Trophoblast cell (in vitro differentiated cells and primary cell): ENCODE data around the gene PSMD2.
"Not testable (repeated sequence)": the region's sequence is repeated elsewhere in the genome, so short reads cannot be mapped to it uniquely, and the experiment has no call there.

Experiments
- DNase-seq, 2 donors: peaks; one replicate each; pipeline ENCODE4 v3.0.0-alpha.2; 2016
- H2AFZ ChIP-seq: 2 replicates; pipeline ENCODE4 v1.6.1; 2013; ENCODE audit warnings: low read length, moderate library complexity, mild to moderate bottlenecking; ENCODE audit not compliant: insufficient read depth, poor library complexity
- H2AK5ac ChIP-seq: 2 replicates; pipeline ENCODE4 v1.6.1; 2013; ENCODE audit warnings: mild to moderate bottlenecking, low read length
- H2BK120ac ChIP-seq: 2 replicates; pipeline ENCODE4 v1.6.1; 2013; ENCODE audit warnings: low read length, mild to moderate bottlenecking, moderate library complexity; ENCODE audit not compliant: insufficient read depth, poor library complexity
- H2BK12ac ChIP-seq: 2 replicates; pipeline ENCODE4 v1.6.1; 2013; ENCODE audit warnings: mild to moderate bottlenecking, low read length, moderate library complexity
- H2BK5ac ChIP-seq: 2 replicates; pipeline ENCODE4 v1.6.1; 2013; ENCODE audit warnings: low read length, low read depth, moderate library complexity, mild to moderate bottlenecking; ENCODE audit not compliant: poor library complexity
- H3K14ac ChIP-seq: 2 replicates; pipeline ENCODE4 v1.6.1; 2013; ENCODE audit warnings: mild to moderate bottlenecking, low read length
- H3K18ac ChIP-seq: 2 replicates; pipeline ENCODE4 v1.6.1; 2013; ENCODE audit warnings: mild to moderate bottlenecking, low read length
- H3K23ac ChIP-seq: 2 replicates; pipeline ENCODE4 v1.6.1; 2013; ENCODE audit warnings: low read length
- H3K27ac ChIP-seq: 2 replicates; pipeline ENCODE4 v1.5.1; 2013; ENCODE audit warnings: low read depth, mild to moderate bottlenecking, inconsistent platforms, low read length, moderate library complexity
- H3K27me3 ChIP-seq: 2 replicates; pipeline ENCODE4 v1.6.1; 2013; ENCODE audit warnings: inconsistent platforms, mild to moderate bottlenecking, low read length, moderate library complexity; ENCODE audit not compliant: insufficient read depth
- H3K36me3 ChIP-seq, 2 experiments: 1 replicate in 1 of 2; 2 replicates in 1 of 2; pipeline ENCODE4 v1.6.1; 2013; ENCODE audit warnings: low read length in 2 of 2, mild to moderate bottlenecking in 2 of 2, moderate library complexity in 1 of 2; ENCODE audit not compliant: insufficient read depth in 2 of 2, control insufficient read depth in 1 of 2
- H3K4ac ChIP-seq: 2 replicates; pipeline ENCODE4 v1.6.1; 2013; ENCODE audit warnings: low read depth, mild to moderate bottlenecking, low read length, moderate library complexity
- H3K4me1 ChIP-seq, 2 experiments: 1 replicate in 1 of 2; 2 replicates in 1 of 2; pipeline ENCODE4 v1.6.1; 2013; ENCODE audit warnings: low read length in 2 of 2, mild to moderate bottlenecking in 2 of 2, moderate library complexity in 1 of 2; ENCODE audit not compliant: insufficient read depth in 2 of 2, control insufficient read depth in 1 of 2
- H3K4me2 ChIP-seq: 2 replicates; pipeline ENCODE4 v1.6.1; 2013; ENCODE audit warnings: inconsistent platforms, mild to moderate bottlenecking, low read length, moderate library complexity
- H3K4me3 ChIP-seq: 2 replicates; pipeline ENCODE4 v1.5.1; 2013; ENCODE audit warnings: mild to moderate bottlenecking, low read depth, low read length, inconsistent platforms
- H3K79me1 ChIP-seq: one replicate; pipeline ENCODE4 v1.6.1; 2013; ENCODE audit warnings: low read length
- H3K79me2 ChIP-seq: 2 replicates; pipeline ENCODE4 v1.6.1; 2013; ENCODE audit warnings: low read length, mild to moderate bottlenecking; ENCODE audit not compliant: control insufficient read depth, insufficient read depth, poor library complexity
- H3K9ac ChIP-seq: 2 replicates; pipeline ENCODE4 v1.6.1; 2013; ENCODE audit warnings: mild to moderate bottlenecking, low read length
- H3K9me3 ChIP-seq: 2 replicates; pipeline ENCODE4 v1.6.1; 2013; ENCODE audit warnings: low read depth, mild to moderate bottlenecking, control low read depth, inconsistent platforms, low read length; ENCODE audit not compliant: insufficient read depth
- H4K12ac ChIP-seq: 2 replicates; pipeline ENCODE4 v1.6.1; 2013; ENCODE audit warnings: low read depth, mild to moderate bottlenecking, low read length, moderate library complexity
- H4K8ac ChIP-seq: 2 replicates; pipeline ENCODE4 v1.6.1; 2013; ENCODE audit warnings: low read depth, mild to moderate bottlenecking, low read length, moderate library complexity
- H4K91ac ChIP-seq: one replicate; pipeline ENCODE4 v1.6.1; 2013; ENCODE audit warnings: low read depth, mild to moderate bottlenecking, low read length, moderate library complexity
- WGBS: extraction: QIAGEN DNeasy Blood & Tissue Kit; methylation state at CpG from one replicate; pipeline ENCODE4 v1.1.7; 2013; ENCODE audit warnings: missing lambda C conversion rate; ENCODE audit not compliant: insufficient read length, insufficient coverage; ENCODE audit errors: extremely low coverage; 5-methylcytosine and 5-hydroxymethylcytosine counted together

PSMD2 gene

DNA sequence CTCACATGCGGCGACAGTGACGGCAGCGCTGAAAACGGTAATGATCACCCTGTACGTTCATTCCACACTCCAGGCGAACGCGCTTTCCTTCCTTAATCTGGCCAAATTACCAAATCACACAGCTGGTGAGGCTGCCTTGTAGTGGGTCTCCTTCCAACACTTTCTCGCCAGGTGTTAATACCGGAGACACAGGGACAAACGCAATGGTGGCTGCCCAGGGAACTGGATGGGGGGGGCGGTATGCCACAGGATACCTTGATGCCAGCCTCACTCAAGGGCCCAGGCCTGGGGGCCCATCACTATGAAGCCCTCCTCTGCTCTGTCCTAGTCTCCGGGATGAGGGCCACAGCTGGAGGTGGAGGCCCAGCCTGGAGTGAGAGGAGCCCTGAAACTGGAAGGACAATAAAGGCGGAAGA is 36.3 kb upstream of the PSMD2 start:
- no peak overlapping the region for H3K27ac ChIP-seq
- no peak overlapping the region for H3K14ac ChIP-seq
- H3K9ac ChIP-seq: no peak overlapping the region
- H3K79me1 ChIP-seq: no peaks in the 10 kb centered on the region
- peaks cover 8% of the 10 kb centered on the region for H3K9me3 ChIP-seq
- peaks cover 37% of the 10 kb centered on the region for H3K27me3 ChIP-seq
- H3K4me2 ChIP-seq: peak overlapping the region; percentile 87
- peak in 1 of 2 donors; percentile 16 for DNase-seq
- H2BK12ac ChIP-seq: no peak overlapping the region
- H2BK120ac ChIP-seq: no peak overlapping the region
- H4K91ac ChIP-seq: no peak overlapping the region
- no peaks in the 10 kb centered on the region for H3K79me2 ChIP-seq
- H3K18ac ChIP-seq: no peak overlapping the region
- no peak overlapping the region for H4K8ac ChIP-seq
- H3K4me1 ChIP-seq: peaks cover 15% of the 10 kb centered on the region in 2 experiments
- H2AK5ac ChIP-seq: no peak overlapping the region
- no peak overlapping the region for H4K12ac ChIP-seq
- no peak overlapping the region for H2AFZ ChIP-seq
- no CpG with 5 or more reads among the region's 15 CpGs for WGBS
- H2BK5ac ChIP-seq: no peak overlapping the region
- H3K4ac ChIP-seq: no peak overlapping the region
- no peak overlapping the region for H3K23ac ChIP-seq
- H3K36me3 ChIP-seq: no peaks in the 10 kb centered on the region
- H3K4me3 ChIP-seq: peak overlapping the region; percentile 48

- not testable (repeated sequence) for H3K4ac ChIP-seq, H2BK120ac ChIP-seq, H3K18ac ChIP-seq, H3K79me2 ChIP-seq, H3K36me3 ChIP-seq, H2BK12ac ChIP-seq, H3K4me2 ChIP-seq, H4K91ac ChIP-seq, H3K9ac ChIP-seq, H4K8ac ChIP-seq, H3K79me1 ChIP-seq, H3K4me3 ChIP-seq, H3K4me1 ChIP-seq, H4K12ac ChIP-seq, H2AK5ac ChIP-seq, H2BK5ac ChIP-seq, H2AFZ ChIP-seq, H3K14ac ChIP-seq, H3K9me3 ChIP-seq, H3K23ac ChIP-seq, DNase-seq, H3K27ac ChIP-seq
- WGBS: no CpG with 5 or more reads among the region's 1 CpG
- H3K27me3 ChIP-seq: peaks cover 11% of the 10 kb centered on the region
These were observed 31.8 kb upstream of the PSMD2 start for GRCh38 chr3:184267249-184267648.

GRCh38 chr3:184272269-184272668 is 26.8 kb upstream of the PSMD2 start:
- Histone ChIP-seq H3K79me2 (no peaks in the 10 kb centered on the region), H2BK5ac (no peak overlapping the region), H3K9me3 (peaks cover 7% of the 10 kb centered on the region), H3K4me2 (no peak overlapping the region), H3K23ac (no peak overlapping the region), H2AK5ac (no peak overlapping the region), H3K18ac (no peak overlapping the region), H4K12ac (no peak overlapping the region), H3K27ac (no peak overlapping the region), H3K36me3 (no peaks in the 10 kb centered on the region), H3K14ac (no peak overlapping the region), H3K9ac (no peak overlapping the region), H2BK120ac (no peak overlapping the region), H3K79me1 (no peaks in the 10 kb centered on the region), H2AFZ (no peak overlapping the region), H4K91ac (no peak overlapping the region), H2BK12ac (no peak overlapping the region), H3K4me3 (no peak overlapping the region), H3K4me1 (no peaks in the 10 kb centered on the region), H4K8ac (no peak overlapping the region), H3K27me3 (peaks cover 20% of the 10 kb centered on the region), H3K4ac (no peak overlapping the region)
- DNase-seq: no peak
- WGBS: no CpG with 5 or more reads among the region's 1 CpG

DNA sequence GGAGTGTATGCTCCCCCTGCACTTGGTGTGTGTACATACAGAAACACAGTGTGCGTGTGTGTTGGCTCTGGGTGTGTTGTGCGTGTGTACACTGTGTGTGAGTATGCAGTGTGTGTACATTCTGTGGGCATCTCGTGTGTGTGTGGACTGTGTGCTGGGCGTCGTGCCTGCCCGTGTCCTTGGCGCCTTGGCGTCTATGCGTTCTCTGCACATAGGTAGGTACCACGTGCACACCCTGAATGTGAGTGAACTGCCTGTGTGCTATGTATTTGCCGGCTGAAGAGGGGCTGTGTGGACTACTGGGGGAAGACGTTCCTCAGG is 23.7 kb upstream of the PSMD2 start:
- no CpG with 5 or more reads among the region's 12 CpGs for WGBS
- Histone ChIP-seq H2BK12ac (no peak overlapping the region), H3K79me2 (no peaks in the 10 kb centered on the region), H4K12ac (no peak overlapping the region), H2AK5ac (no peak overlapping the region), H2AFZ (no peak overlapping the region), H4K8ac (no peak overlapping the region), H4K91ac (no peak overlapping the region), H3K9me3 (peaks cover 7% of the 10 kb centered on the region), H3K4me2 (no peak overlapping the region), H2BK120ac (no peak overlapping the region), H3K36me3 (no peaks in the 10 kb centered on the region), H3K9ac (no peak overlapping the region), H3K27ac (no peak overlapping the region), H2BK5ac (no peak overlapping the region), H3K4ac (no peak overlapping the region), H3K23ac (no peak overlapping the region), H3K27me3 (peaks cover 25% of the 10 kb centered on the region), H3K18ac (no peak overlapping the region), H3K4me1 (no peaks in the 10 kb centered on the region), H3K4me3 (peak overlapping the region; percentile 55), H3K79me1 (no peaks in the 10 kb centered on the region), H3K14ac (no peak overlapping the region)
- no peak for DNase-seq
